ENCODE results near the gene TRIM8.

DNA sequence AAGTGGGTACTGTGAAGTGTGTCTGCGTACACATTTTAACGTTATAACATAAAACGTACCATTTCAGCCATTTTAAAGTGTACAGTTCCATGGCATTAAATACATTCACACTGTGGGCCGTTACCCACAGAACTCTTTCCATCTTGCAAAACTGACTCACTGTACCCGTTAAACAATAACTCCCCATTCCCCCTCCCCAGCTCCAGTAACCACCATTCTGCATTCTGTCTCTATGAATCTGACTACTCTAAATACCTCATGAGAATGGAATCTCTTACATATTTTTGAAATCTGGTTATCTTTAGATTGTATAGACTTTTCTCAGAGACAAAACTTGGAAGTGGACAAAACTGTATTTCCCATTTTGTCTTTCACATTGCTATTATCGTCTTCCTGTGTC lies 60.6 kb downstream of the TRIM8 start:
- TF ChIP-seq, protein P1, sequence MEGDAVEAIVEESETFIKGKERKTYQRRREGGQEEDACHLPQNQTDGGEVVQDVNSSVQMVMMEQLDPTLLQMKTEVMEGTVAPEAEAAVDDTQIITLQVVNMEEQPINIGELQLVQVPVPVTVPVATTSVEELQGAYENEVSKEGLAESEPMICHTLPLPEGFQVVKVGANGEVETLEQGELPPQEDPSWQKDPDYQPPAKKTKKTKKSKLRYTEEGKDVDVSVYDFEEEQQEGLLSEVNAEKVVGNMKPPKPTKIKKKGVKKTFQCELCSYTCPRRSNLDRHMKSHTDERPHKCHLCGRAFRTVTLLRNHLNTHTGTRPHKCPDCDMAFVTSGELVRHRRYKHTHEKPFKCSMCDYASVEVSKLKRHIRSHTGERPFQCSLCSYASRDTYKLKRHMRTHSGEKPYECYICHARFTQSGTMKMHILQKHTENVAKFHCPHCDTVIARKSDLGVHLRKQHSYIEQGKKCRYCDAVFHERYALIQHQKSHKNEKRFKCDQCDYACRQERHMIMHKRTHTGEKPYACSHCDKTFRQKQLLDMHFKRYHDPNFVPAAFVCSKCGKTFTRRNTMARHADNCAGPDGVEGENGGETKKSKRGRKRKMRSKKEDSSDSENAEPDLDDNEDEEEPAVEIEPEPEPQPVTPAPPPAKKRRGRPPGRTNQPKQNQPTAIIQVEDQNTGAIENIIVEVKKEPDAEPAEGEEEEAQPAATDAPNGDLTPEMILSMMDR (IDR thresholded peaks at IDR 0.05): no peak
- TF ChIP-seq POLR2A (IDR thresholded peaks at IDR 0.05): no peak
